ENCODE data around the gene HSF2.

GRCh38 chr6:122482750-122483080, 83.3 kb downstream of the HSF2 start:
- no peak for TF ChIP-seq POLR2A (IDR thresholded peaks at IDR 0.05)
- no peak for TF ChIP-seq CTCF (IDR thresholded peaks at IDR 0.05)
